Endothelial cell (in vitro differentiated cells): ENCODE measurements around the gene UBXN11. TPM values are rescaled to one million over a fixed set of nuclear protein-coding genes. Genes with fewer than 3 reads are reported as not detected.
A peak's percentile ranks its signal among the peaks of the same experiment; 100 is the strongest.

Source experiments
- DNase-seq: peaks from one replicate; pipeline ENCODE4 v3.0.0; 2021; ENCODE audit warnings: low spot score
- H3K27ac Mint-ChIP-seq: one replicate; pipeline ENCODE4 v1.8.0; 2021; ENCODE audit warnings: mixed read lengths, inconsistent platforms; ENCODE audit not compliant: unreplicated experiment
- H3K27me3 Mint-ChIP-seq: one replicate; pipeline ENCODE4 v1.8.0; 2021; ENCODE audit warnings: mild to moderate bottlenecking, moderate library complexity, mixed read lengths, inconsistent platforms; ENCODE audit not compliant: unreplicated experiment
- H3K36me3 Mint-ChIP-seq: one replicate; pipeline ENCODE4 v1.8.0; 2021; ENCODE audit warnings: mild to moderate bottlenecking, low read depth, mixed read lengths, inconsistent platforms; ENCODE audit not compliant: unreplicated experiment
- H3K4me1 Mint-ChIP-seq: one replicate; pipeline ENCODE4 v1.8.0; 2021; ENCODE audit warnings: mild to moderate bottlenecking, mixed read lengths, inconsistent platforms; ENCODE audit not compliant: unreplicated experiment
- H3K4me3 Mint-ChIP-seq: one replicate; pipeline ENCODE4 v1.8.0; 2021; ENCODE audit warnings: mild to moderate bottlenecking, mixed read lengths, inconsistent platforms; ENCODE audit not compliant: unreplicated experiment
- H3K9me3 Mint-ChIP-seq: one replicate; pipeline ENCODE4 v1.8.0; 2021; ENCODE audit warnings: mixed read lengths, inconsistent platforms; ENCODE audit not compliant: unreplicated experiment
- total RNA-seq: library from RNA; stranded (reverse); fragmentation: NEBNext Ultra II Directional; extraction: Animal tissue kit (Norgen Biotek cat#: 25700); gene quantifications from one replicate; pipeline ENCODE4 v1.2.1, GENCODE V29; 2021; ENCODE audit not compliant: unreplicated experiment
- TF ChIP-seq, protein P1 (sequence below): fragments of 200-600 bp; sonication (generic); IDR thresholded peaks from one replicate; pipeline ENCODE4 v1.5.0; 2021; ENCODE audit warnings: antibody characterized with exemption; ENCODE audit not compliant: unreplicated experiment

The UBXN11 gene
- total RNA-seq, 1 donor from 2014 or later: 16.0 TPM

DNA sequence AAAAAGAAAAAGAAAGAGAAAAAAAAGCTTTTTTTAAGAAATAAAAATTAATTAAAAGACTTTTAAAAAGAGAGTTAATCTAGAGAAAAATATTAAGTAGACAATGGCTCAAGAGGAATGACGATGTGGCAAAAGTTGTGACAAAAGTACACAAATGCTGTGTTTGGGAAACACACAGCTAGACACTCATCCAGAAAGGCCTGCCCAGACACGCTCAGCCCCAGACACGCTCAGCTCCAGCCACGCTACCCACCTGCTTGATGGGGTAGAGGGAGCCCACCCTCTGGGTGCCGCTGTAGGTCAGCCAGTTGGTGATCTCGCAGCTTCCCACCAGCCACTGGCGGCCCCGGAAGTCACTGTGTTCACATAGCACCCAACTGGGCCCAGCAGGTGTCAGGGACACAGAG is 21.5 kb upstream of the UBXN11 start:
- TF ChIP-seq, protein P1, sequence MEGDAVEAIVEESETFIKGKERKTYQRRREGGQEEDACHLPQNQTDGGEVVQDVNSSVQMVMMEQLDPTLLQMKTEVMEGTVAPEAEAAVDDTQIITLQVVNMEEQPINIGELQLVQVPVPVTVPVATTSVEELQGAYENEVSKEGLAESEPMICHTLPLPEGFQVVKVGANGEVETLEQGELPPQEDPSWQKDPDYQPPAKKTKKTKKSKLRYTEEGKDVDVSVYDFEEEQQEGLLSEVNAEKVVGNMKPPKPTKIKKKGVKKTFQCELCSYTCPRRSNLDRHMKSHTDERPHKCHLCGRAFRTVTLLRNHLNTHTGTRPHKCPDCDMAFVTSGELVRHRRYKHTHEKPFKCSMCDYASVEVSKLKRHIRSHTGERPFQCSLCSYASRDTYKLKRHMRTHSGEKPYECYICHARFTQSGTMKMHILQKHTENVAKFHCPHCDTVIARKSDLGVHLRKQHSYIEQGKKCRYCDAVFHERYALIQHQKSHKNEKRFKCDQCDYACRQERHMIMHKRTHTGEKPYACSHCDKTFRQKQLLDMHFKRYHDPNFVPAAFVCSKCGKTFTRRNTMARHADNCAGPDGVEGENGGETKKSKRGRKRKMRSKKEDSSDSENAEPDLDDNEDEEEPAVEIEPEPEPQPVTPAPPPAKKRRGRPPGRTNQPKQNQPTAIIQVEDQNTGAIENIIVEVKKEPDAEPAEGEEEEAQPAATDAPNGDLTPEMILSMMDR: no peak
- no peaks in the 10 kb centered on the region for H3K9me3 Mint-ChIP-seq
- H3K27ac Mint-ChIP-seq: no peak overlapping the region
- H3K36me3 Mint-ChIP-seq: no peaks in the 10 kb centered on the region
- H3K27me3 Mint-ChIP-seq: peaks cover 5% of the 10 kb centered on the region
- H3K4me1 Mint-ChIP-seq: no peaks in the 10 kb centered on the region
- DNase-seq: no peak
- no peak overlapping the region for H3K4me3 Mint-ChIP-seq

DNA sequence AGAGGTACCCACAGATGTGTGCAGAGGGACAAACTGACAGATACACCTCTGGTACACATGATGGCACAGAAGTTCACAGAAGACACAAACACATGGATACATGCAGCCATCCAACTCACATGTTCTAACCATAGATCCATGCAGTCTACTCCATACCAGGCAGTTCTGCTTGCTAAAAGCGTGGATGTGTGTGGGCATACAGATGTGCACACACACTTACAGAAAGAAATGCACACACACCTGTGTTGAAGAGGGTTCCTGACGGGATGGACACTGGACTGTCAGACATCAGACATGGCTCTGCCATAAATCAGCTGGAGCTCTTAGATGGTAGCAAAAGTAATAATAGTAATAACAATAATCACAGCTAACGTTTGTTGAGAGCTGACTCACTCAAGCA is 18.1 kb upstream of the UBXN11 start:
- H3K27me3 Mint-ChIP-seq: peaks cover 5% of the 10 kb centered on the region
- DNase-seq: no peak
- H3K4me3 Mint-ChIP-seq: peak overlapping the region; percentile 28
- peaks cover 3% of the 10 kb centered on the region for H3K4me1 Mint-ChIP-seq
- H3K9me3 Mint-ChIP-seq: no peaks in the 10 kb centered on the region
- H3K27ac Mint-ChIP-seq: peak overlapping the region; percentile 61
- no peaks in the 10 kb centered on the region for H3K36me3 Mint-ChIP-seq
- TF ChIP-seq, protein P1: no peak

DNA sequence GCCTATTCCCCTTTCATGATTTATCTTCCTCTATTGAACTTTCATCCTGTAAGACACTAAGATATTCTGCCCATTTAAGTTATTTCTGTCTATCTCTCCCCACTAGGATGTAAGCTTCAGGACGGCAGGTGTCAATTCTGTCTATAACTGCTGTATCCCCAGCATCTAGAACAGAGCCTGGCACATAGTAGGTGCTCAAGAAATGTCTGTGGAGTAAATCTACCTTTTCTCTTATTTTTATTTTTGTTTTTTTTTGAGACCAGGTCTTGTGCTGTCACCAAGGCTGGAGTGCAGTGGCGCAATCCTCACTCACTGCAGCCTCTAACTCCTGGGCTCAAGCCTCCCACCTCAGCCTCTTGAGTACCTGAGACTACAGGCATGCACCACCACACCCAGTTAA is 16.9 kb upstream of the UBXN11 start:
- no peak overlapping the region for H3K4me3 Mint-ChIP-seq
- TF ChIP-seq, protein P1: no peak
- H3K36me3 Mint-ChIP-seq: no peaks in the 10 kb centered on the region
- no peak for DNase-seq
- no peak overlapping the region for H3K27ac Mint-ChIP-seq
- H3K9me3 Mint-ChIP-seq: no peaks in the 10 kb centered on the region
- peaks cover 3% of the 10 kb centered on the region for H3K4me1 Mint-ChIP-seq
- H3K27me3 Mint-ChIP-seq: peaks cover 5% of the 10 kb centered on the region

DNA sequence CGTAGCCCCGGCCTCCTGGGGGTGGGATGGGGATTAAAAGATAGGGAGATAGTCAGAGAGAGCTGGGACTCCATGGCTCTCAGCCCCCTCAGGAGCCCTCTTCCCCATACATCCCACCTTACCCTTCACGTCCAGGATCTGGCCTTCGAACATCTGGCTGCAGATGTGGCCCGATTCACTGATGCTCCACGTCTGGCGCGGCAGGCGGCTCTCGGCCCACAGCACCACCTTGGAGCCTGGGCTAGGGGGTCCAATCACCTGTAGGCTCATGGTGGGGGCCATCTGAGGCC is 15.6 kb upstream of the UBXN11 start:
- no peak overlapping the region for H3K4me3 Mint-ChIP-seq
- no peak overlapping the region for H3K27ac Mint-ChIP-seq
- peaks cover 9% of the 10 kb centered on the region for H3K27me3 Mint-ChIP-seq
- H3K36me3 Mint-ChIP-seq: no peaks in the 10 kb centered on the region
- H3K9me3 Mint-ChIP-seq: no peaks in the 10 kb centered on the region
- peaks cover 13% of the 10 kb centered on the region for H3K4me1 Mint-ChIP-seq
- DNase-seq: no peak
- TF ChIP-seq, protein P1: no peak

DNA sequence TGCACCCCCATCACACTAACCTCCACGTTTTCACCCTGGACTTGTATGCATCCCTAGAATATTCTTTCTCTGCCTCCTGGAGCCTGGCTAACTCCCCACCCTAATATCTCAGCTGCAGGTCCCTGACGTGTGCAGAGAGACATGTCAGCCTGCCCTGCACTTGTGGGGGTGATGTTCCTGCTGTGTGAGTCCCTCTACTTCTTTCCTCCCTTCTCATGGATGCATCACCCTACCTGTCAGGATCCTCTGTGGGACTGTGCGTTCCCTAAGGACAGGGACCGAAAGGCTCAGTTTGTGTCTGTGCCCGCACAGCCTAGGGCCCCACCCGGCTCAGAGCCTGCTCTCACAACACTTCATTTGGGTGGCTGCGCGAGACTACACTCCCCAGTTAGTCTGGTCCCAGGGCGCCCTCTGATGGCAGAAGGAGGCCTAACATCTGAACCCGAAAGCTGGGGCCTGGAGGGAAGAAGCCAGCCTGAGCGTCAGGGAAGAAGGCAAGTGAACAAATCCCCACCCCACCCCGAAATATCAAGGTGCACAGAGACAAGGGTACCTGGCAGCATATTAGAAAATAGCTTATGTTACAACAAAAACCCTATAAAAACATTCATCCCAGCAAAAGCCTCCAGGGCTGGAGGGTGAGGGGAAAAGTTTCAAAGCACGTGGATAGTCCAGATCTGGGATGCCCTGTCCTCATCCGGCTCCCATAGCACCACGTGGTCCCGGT is 15.0 kb upstream of the UBXN11 start:
- no peaks in the 10 kb centered on the region for H3K36me3 Mint-ChIP-seq
- DNase-seq: peak; percentile 97
- no peak overlapping the region for H3K27ac Mint-ChIP-seq
- H3K27me3 Mint-ChIP-seq: peaks cover 11% of the 10 kb centered on the region
- peaks cover 13% of the 10 kb centered on the region for H3K4me1 Mint-ChIP-seq
- no peaks in the 10 kb centered on the region for H3K9me3 Mint-ChIP-seq
- no peak overlapping the region for H3K4me3 Mint-ChIP-seq
- TF ChIP-seq, protein P1: peak; percentile 77
